Heart left ventricle (tissue), 16 donors: ENCODE data around the gene AXDND1. TPM values are rescaled to one million over a fixed set of nuclear protein-coding genes. Genes with fewer than 3 reads are reported as not detected.

Experiments used
- ATAC-seq, 4 donors: fragments of 200-7000 bp; cut with Tn5 transposase; one replicate each; pipeline ENCODE4 v1.9.1; 2020 to 2022; ENCODE audit warnings: moderate library complexity in 4 of 4, mild to moderate bottlenecking in 3 of 4, moderate number of reproducible peaks in 1 of 4
- DNase-seq, 5 donors: peaks; one replicate each; pipeline ENCODE4 v3.0.0-alpha.2; 2020
- H3K27ac ChIP-seq, 12 donors: fragments of 200-600 bp; sonication (generic) in 4 of 12; one replicate each; pipeline versions ENCODE4 v1.5.0 to v1.8.0; 2016 to 2022; ENCODE audit warnings: mild to moderate bottlenecking in 2 of 12
- H3K27me3 ChIP-seq, 9 donors: fragments of 200-600 bp; sonication (generic) in 2 of 9; one replicate each; pipeline versions ENCODE4 v1.5.1 to v1.8.0; 2016 to 2022; ENCODE audit warnings: mild to moderate bottlenecking in 3 of 9
- H3K36me3 ChIP-seq, 9 donors: fragments of 200-600 bp; sonication (generic) in 2 of 9; one replicate each; pipeline versions ENCODE4 v1.5.0 to v1.8.0; 2018 to 2022; ENCODE audit warnings: mild to moderate bottlenecking in 2 of 9
- H3K4me1 ChIP-seq, 12 donors: fragments of 200-600 bp; sonication (generic) in 4 of 12; one replicate each; pipeline versions ENCODE4 v1.5.0 to v1.8.0; 2016 to 2022; ENCODE audit warnings: mild to moderate bottlenecking in 3 of 12
- H3K4me3 ChIP-seq, 12 donors: fragments of 200-600 bp; sonication (generic) in 4 of 12; one replicate each; pipeline versions ENCODE4 v1.5.0 to v1.8.0; 2017 to 2022; ENCODE audit warnings: mild to moderate bottlenecking in 9 of 12, moderate library complexity in 4 of 12
- H3K9me3 ChIP-seq, 12 donors: fragments of 200-600 bp; sonication (generic) in 4 of 12; one replicate each; pipeline versions ENCODE4 v1.5.0 to v1.8.0; 2016 to 2022; ENCODE audit warnings: mild to moderate bottlenecking in 1 of 12
- CTCF ChIP-seq, 12 donors: fragments of 200-600 bp; sonication (generic) in 4 of 12; IDR thresholded peaks; one replicate each; pipeline versions ENCODE4 v1.5.0 to v1.8.0; 2018 to 2022; ENCODE audit warnings: antibody characterized with exemption in 12 of 12, mild to moderate bottlenecking in 5 of 12
- POLR2A ChIP-seq, 2 donors: fragments of 450-650 bp; IDR thresholded peaks; one replicate each; pipeline ENCODE4 v1.6.1; 2017; ENCODE audit warnings: antibody characterized with exemption in 2 of 2, mild to moderate bottlenecking in 2 of 2, moderate library complexity in 2 of 2
- WGBS, 4 donors: extraction: QIAGEN DNeasy Blood & Tissue Kit in 2 of 4; methylation state at CpG; one replicate each; pipeline versions ENCODE4 v1.1.5 to v1.1.7; 2013 to 2018; 5-methylcytosine and 5-hydroxymethylcytosine counted together
- intact Hi-C, 10 donors: fragments of 100-400 bp; cut with DNase I; formaldehyde crosslinking; loops; one replicate each; pipeline versions ENCODE4 v1.11.1 to v1.14.2; 2022
- polyA plus RNA-seq, 2 donors: library from polyadenylated mRNA; stranded (reverse); fragments of 200-250 nt; gene quantifications; one replicate each; pipeline ENCODE4 v1.2.3, GENCODE V29; 2013
- total RNA-seq, 9 donors: library from RNA; depleted of rRNA in 2 of 9; stranded (reverse); fragments of >200 nt in 2 of 9; fragmentation: NEBNext Ultra II Directional in 3 of 9; extraction: Animal tissue kit (Norgen Biotek cat#: 25700) in 3 of 9; gene quantifications; one replicate each; pipeline versions ENCODE4 v1.1.0 to v1.2.4, GENCODE V29; 2016 to 2023
- donor health status: ischemic (EF 13 %, LVEDD 7.1; RV severe dilation, severe dysfunction).
- donor health status: healthy with polysubstance abuse.
- donor health status: DM: no; HTN: yes; CAD: no.
- donor health status: DM: no; HTN: no; CAD: no.
- donor health status: ischemic (EF 25% LVEDD 6.9; RV normal size, moderate dysfunction).
- donor health status: ischemic (EF 25% LVEDD 5.7; RV mildly dilated, moderate dysfunction).
- donor health status: healthy.
- donor health status: DM: yes; HTN: yes; CAD: no.
- donor health status: ischemic (EF 35%, LVEDD 5.7; RV mildly dilated, moderate dysfunction).
- donor health status: nonischemic (EF 11% LVEDD 7.7; RV severe dilation, severe dysfunction).
- donor health status: DM: yes; HTN: yes; CAD: no.
- donor health status: PGD.
- donor health status: ischemic (EF 29% LVEDD 5.4; RV normal size, mild dysfunction).
- donor health status: nonischemic (EF 23%, LVEDD 6.1; RV moderate dilation, normal function).

AXDND1 gene
- total and polyA plus RNA-seq, 11 donors = 0.08 to 0.16 TPM; not detected in 9

DNA sequence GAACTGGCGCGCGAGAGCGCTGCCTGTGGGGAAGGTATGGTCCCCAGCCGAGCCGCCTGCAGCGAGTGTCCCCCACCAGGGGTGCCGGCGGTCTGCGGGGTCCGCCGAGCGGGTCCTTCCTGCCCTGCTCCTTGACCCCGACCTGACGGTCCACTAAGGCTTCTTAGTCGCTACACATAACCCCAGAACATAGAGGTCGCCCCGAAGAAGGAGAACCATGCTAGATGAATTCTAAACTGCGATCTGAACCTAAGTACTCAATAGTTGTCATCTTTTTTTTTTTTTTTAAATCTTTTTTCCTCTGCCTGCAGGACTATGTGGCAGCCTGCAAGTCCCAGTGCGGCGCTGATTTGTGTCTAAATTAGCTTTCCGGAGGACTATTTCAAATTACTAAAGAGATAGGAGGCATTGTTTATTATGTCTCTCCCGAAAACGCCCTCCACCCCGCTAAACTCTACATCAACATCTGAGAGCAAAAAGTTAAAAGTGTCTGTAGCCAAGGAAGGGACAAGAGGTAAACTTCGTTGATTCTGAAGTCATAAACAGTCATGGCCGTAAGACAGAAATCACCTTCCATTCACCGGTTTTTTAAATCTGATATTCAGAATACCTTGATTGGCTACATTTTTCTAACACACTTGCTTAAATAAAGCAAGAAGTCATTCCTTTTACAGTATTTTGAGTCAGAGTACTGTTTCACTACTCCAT is 476 bp downstream of the AXDND1 start:
- H3K27ac ChIP-seq = peak overlapping the region; percentile 72 to 99 (median 90)
- 6 to 10% (median 8%) methylated on average over 20 to 28 of the region's 28 CpGs for WGBS, 4 donors
- intact Hi-C loops = loop anchor here (2.0 to 10.0 kb wide), 12 partner anchors 71 to 821 kb away; partner anchors contain the start of genes SOAT1 (in 5 of the 10), TOR3A (in 2 of the 10), ABL2 (in 1 of the 10) and FAM20B (in 1 of the 10)
- H3K27me3 ChIP-seq = no peaks in the 10 kb centered on the region
- peak in 1 of 4 donors; percentile 4 for ATAC-seq
- no peaks in the 10 kb centered on the region for H3K36me3 ChIP-seq
- no peak for DNase-seq
- TF ChIP-seq CTCF (IDR thresholded peaks at IDR 0.05) (no peak), POLR2A (IDR thresholded peaks at IDR 0.05) (peak in 1 of 2 donors; percentile 14)
- H3K9me3 ChIP-seq = no peaks in the 10 kb centered on the region
- H3K4me1 ChIP-seq = peaks cover 0 to 10% (median 1%) of the 10 kb centered on the region in 12 donors
- peak overlapping the region; percentile 50 to 79 (median 70) for H3K4me3 ChIP-seq

DNA sequence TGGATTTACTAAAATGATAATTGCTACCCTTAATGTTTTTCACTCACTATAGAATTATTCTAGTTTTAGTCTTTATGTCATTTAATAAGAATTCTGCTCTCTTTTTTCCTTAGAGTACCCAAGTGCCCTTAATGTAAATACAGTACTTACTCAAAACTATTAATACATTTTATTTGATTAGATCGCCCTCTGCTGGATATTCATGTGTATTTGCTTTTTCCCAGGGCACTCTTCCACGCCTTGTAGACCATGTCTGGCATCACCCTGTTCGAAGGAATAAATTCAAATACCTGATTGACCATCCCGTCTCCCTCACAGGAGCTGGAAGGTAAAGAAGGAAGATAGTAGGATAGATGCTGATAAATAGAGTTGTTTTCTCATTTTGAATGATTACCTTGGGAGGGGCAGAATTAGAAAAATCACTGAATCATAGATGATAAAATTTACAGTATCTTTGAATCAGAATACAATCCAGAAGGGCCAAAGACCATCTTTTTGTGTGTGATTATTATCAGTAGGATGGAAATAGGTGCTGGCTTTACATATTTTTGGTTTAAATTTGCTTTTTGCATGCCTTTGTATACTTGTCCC is 4.1 kb downstream of the AXDND1 start:
- intact Hi-C loops = loop anchor here (1.0 to 10.0 kb wide), 17 partner anchors 75 to 825 kb away; partner anchors contain the start of genes SOAT1 (in 5 of the 10), TOR3A (in 2 of the 10), ABL2 (in 1 of the 10) and FAM20B (in 1 of the 10)
- TF ChIP-seq POLR2A (IDR thresholded peaks at IDR 0.05) (no peak), CTCF (IDR thresholded peaks at IDR 0.05) (peak; percentile 67 to 85 (median 77))
- Histone ChIP-seq H3K4me1 (peaks cover 0 to 10% (median 1%) of the 10 kb centered on the region in 12 donors), H3K27ac (no peak overlapping the region), H3K9me3 (no peaks in the 10 kb centered on the region), H3K4me3 (no peak overlapping the region), H3K36me3 (no peaks in the 10 kb centered on the region), H3K27me3 (no peaks in the 10 kb centered on the region)
- ATAC-seq (peak in 3 of 4 donors; percentile 34 to 48 (median 39)), DNase-seq (no peak)
- WGBS, 4 donors = 2 to 4% (median 4%) methylated on average over 4 of the region's 4 CpGs

DNA sequence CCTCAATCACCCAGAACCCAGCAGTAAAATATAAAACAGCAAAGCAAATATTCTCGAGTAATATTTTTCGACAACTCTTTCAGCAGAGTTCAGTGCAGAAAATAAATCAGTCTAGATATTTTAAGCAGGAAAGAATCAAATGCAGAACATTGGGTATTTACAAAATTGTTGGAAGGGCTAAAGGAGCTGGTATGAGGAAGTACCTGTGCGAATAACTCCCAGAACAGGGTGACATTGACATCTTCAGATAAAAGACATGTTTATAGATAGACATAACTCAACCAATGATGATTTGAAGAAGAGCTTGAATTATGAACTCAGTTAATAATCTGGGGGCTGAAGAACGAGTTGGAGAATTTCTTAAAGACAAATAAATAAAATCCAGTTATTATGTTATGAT is 6.4 kb downstream of the AXDND1 start:
- DNase-seq (no peak), ATAC-seq (no peak)
- intact Hi-C loops = loop anchor here in 1 of 10 donors (5.0 kb wide), 1 partner anchor 120 kb away; no protein-coding TSS in a partner anchor
- no peaks in the 10 kb centered on the region for H3K36me3 ChIP-seq
- no peaks in the 10 kb centered on the region for H3K9me3 ChIP-seq
- H3K4me3 ChIP-seq = no peak overlapping the region
- no peak overlapping the region for H3K27ac ChIP-seq
- 79 to 87% (median 82%) methylated on average over 4 of the region's 4 CpGs for WGBS, 4 donors
- TF ChIP-seq CTCF (IDR thresholded peaks at IDR 0.05) = no peak
- TF ChIP-seq POLR2A (IDR thresholded peaks at IDR 0.05) = no peak
- H3K27me3 ChIP-seq = no peaks in the 10 kb centered on the region
- no peaks in the 10 kb centered on the region for H3K4me1 ChIP-seq

- DNase-seq (no peak), ATAC-seq (no peak)
- Histone ChIP-seq H3K4me1 (no peaks in the 10 kb centered on the region), H3K4me3 (no peak overlapping the region), H3K9me3 (no peaks in the 10 kb centered on the region), H3K36me3 (no peaks in the 10 kb centered on the region), H3K27me3 (no peaks in the 10 kb centered on the region), H3K27ac (no peak overlapping the region)
- WGBS, 4 donors = 87 to 92% (median 89%) methylated on average over 6 of the region's 6 CpGs
- TF ChIP-seq CTCF (IDR thresholded peaks at IDR 0.05) (no peak), POLR2A (IDR thresholded peaks at IDR 0.05) (no peak)
- intact Hi-C loops = no loop called here
Observed at GRCh38 chr1:179376223-179376622, 10.5 kb downstream of the AXDND1 start.
